Left kidney (tissue), 2 donors: ENCODE data around the gene GALR3. TPM values are rescaled to one million over a fixed set of nuclear protein-coding genes. Genes with fewer than 3 reads are reported as not detected.

Experiments used
- DNase-seq: peaks from one replicate; pipeline ENCODE4 v3.0.0-alpha.2; 2013
- polyA plus RNA-seq: library from polyadenylated mRNA; unstranded; fragments of 120-200 nt; gene quantifications from one replicate; pipeline ENCODE4 v1.2.1, GENCODE V29; 2013; ENCODE audit not compliant: insufficient read length

GALR3 gene
- polyA plus RNA-seq, 1 donor = not detected

- no peak for DNase-seq
Observed at GRCh38 chr22:37803195-37803638, 20.0 kb upstream of the GALR3 start.

GRCh38 chr22:37803639-37804351 is 19.4 kb upstream of the GALR3 start:
- DNase-seq = no peak

GRCh38 chr22:37804352-37804880 is 18.8 kb upstream of the GALR3 start:
- DNase-seq = no peak

- peak; percentile 86 for DNase-seq
Observed at GRCh38 chr22:37804881-37805809, 18.0 kb upstream of the GALR3 start.

- DNase-seq = no peak
Observed at GRCh38 chr22:37805810-37806277, 17.3 kb upstream of the GALR3 start.

- DNase-seq = no peak
Observed at GRCh38 chr22:37806409-37807333, 16.5 kb upstream of the GALR3 start.

GRCh38 chr22:37807410-37808293 is 15.5 kb upstream of the GALR3 start, which contains the start of gene GCAT:
Gene GCAT (plus strand): TSS chr22:37807934. CDS start chr22:37807968, 34 bp downstream.
- peak; percentile 97 for DNase-seq

GRCh38 chr22:37808294-37808657 is 14.9 kb upstream of the GALR3 start:
- no peak for DNase-seq

GRCh38 chr22:37809672-37810333 is 13.4 kb upstream of the GALR3 start:
- DNase-seq = no peak

GRCh38 chr22:37811867-37812266 is 11.3 kb upstream of the GALR3 start:
- DNase-seq = no peak

GRCh38 chr22:37812869-37813678 is 10.1 kb upstream of the GALR3 start:
- DNase-seq = no peak

- no peak for DNase-seq
Observed at GRCh38 chr22:37815593-37815992, 7.6 kb upstream of the GALR3 start.

GRCh38 chr22:37816543-37817180 is 6.5 kb upstream of the GALR3 start:
- DNase-seq = no peak

GRCh38 chr22:37817705-37818408 is 5.3 kb upstream of the GALR3 start:
- peak; percentile 79 for DNase-seq

GRCh38 chr22:37818409-37819104 is 4.6 kb upstream of the GALR3 start:
- DNase-seq = no peak

GRCh38 chr22:37819105-37819433 is 4.1 kb upstream of the GALR3 start:
- DNase-seq = no peak

- no peak for DNase-seq
Observed at GRCh38 chr22:37820350-37820749, 2.8 kb upstream of the GALR3 start.
